ENCODE results near the gene MAP3K5. TPM values are rescaled to one million over a fixed set of nuclear protein-coding genes. Genes with fewer than 3 reads are reported as not detected.

MAP3K5 gene
- total and polyA plus RNA-seq, 2 donors (not counting 1 experiment from before 2014, with no cell fraction given) = 10.9 to 62.6 TPM

GRCh38 chr6:136728976-136729515 is 63.2 kb downstream of the MAP3K5 start:
- no peak for DNase-seq (ENCODE audit: low read depth in 2 of 2)
- no peaks in the 10 kb centered on the region for H3K9me3 ChIP-seq (ENCODE audit: control insufficient read depth, insufficient read depth, low read depth, low read length)
- H3K9ac ChIP-seq (ENCODE audit: insufficient read depth, low read length) = no peak overlapping the region
- no peak overlapping the region for H2AFZ ChIP-seq (ENCODE audit: low read length)
- H3K4me3 ChIP-seq (replicated peaks in 1 of 4; ENCODE audit: control extremely low read depth in 1 of 4, insufficient read depth in 1 of 4, low read depth in 3 of 4, low read length in 4 of 4) = no peak overlapping the region
- no peaks in the 10 kb centered on the region for H4K20me1 ChIP-seq (ENCODE audit: control insufficient read depth, extremely low read depth, insufficient read depth, low read length)
- H3K79me2 ChIP-seq (ENCODE audit: control insufficient read depth, insufficient read depth, low read length) = peaks cover 15% of the 10 kb centered on the region
- no peaks in the 10 kb centered on the region for H3K36me3 ChIP-seq (ENCODE audit: control insufficient read depth, insufficient read depth, low read length)
- H3K4me2 ChIP-seq (ENCODE audit: extremely low read depth, insufficient read depth, low read length) = no peak overlapping the region
- TF ChIP-seq EZH2 (IDR thresholded peaks at IDR 0.05; ENCODE audit: low read length, missing control alignments) = no peak
- TF ChIP-seq CTCF (conservative IDR thresholded peaks at IDR 0.05 in 1 of 2, IDR thresholded peaks at IDR 0.05 in 1 of 2; ENCODE audit: low read depth in 1 of 2, low read length in 2 of 2) = no peak
- no peaks in the 10 kb centered on the region for H3K27me3 ChIP-seq (ENCODE audit: control insufficient read depth, insufficient read depth, low read length)
- peaks cover 3% of the 10 kb centered on the region for H3K4me1 ChIP-seq (ENCODE audit: control insufficient read depth, extremely low read depth, insufficient read depth, low read length)
- H3K27ac ChIP-seq (ENCODE audit: insufficient read depth, low read length) = no peak overlapping the region

- H4K20me1 ChIP-seq (ENCODE audit: control insufficient read depth, extremely low read depth, insufficient read depth, low read length) = no peaks in the 10 kb centered on the region
- no peaks in the 10 kb centered on the region for H3K9me3 ChIP-seq (ENCODE audit: control insufficient read depth, insufficient read depth, low read depth, low read length)
- DNase-seq (ENCODE audit: low read depth in 2 of 2) = peak in 1 of 2 donors; percentile 44
- TF ChIP-seq EZH2 (IDR thresholded peaks at IDR 0.05; ENCODE audit: low read length, missing control alignments) = no peak
- no peaks in the 10 kb centered on the region for H3K36me3 ChIP-seq (ENCODE audit: control insufficient read depth, insufficient read depth, low read length)
- H3K79me2 ChIP-seq (ENCODE audit: control insufficient read depth, insufficient read depth, low read length) = peaks cover 15% of the 10 kb centered on the region
- no peak overlapping the region for H3K9ac ChIP-seq (ENCODE audit: insufficient read depth, low read length)
- H3K27me3 ChIP-seq (ENCODE audit: control insufficient read depth, insufficient read depth, low read length) = no peaks in the 10 kb centered on the region
- no peak overlapping the region for H3K27ac ChIP-seq (ENCODE audit: insufficient read depth, low read length)
- H3K4me2 ChIP-seq (ENCODE audit: extremely low read depth, insufficient read depth, low read length) = no peak overlapping the region
- no peak overlapping the region for H3K4me3 ChIP-seq (replicated peaks in 1 of 4; ENCODE audit: control extremely low read depth in 1 of 4, insufficient read depth in 1 of 4, low read depth in 3 of 4, low read length in 4 of 4)
- H2AFZ ChIP-seq (ENCODE audit: low read length) = no peak overlapping the region
- peaks cover 3% of the 10 kb centered on the region for H3K4me1 ChIP-seq (ENCODE audit: control insufficient read depth, extremely low read depth, insufficient read depth, low read length)
These were observed 64.0 kb downstream of the MAP3K5 start for GRCh38 chr6:136728033-136728939.

GRCh38 chr6:136726837-136727557 is 65.3 kb downstream of the MAP3K5 start:
- H3K9ac ChIP-seq (ENCODE audit: insufficient read depth, low read length) = no peak overlapping the region
- no peak for DNase-seq (ENCODE audit: low read depth in 2 of 2)
- TF ChIP-seq CTCF (conservative IDR thresholded peaks at IDR 0.05 in 1 of 2, IDR thresholded peaks at IDR 0.05 in 1 of 2; ENCODE audit: low read depth in 1 of 2, low read length in 2 of 2) = no peak
- no peak for TF ChIP-seq EZH2 (IDR thresholded peaks at IDR 0.05; ENCODE audit: low read length, missing control alignments)
- no peaks in the 10 kb centered on the region for H4K20me1 ChIP-seq (ENCODE audit: control insufficient read depth, extremely low read depth, insufficient read depth, low read length)
- H3K79me2 ChIP-seq (ENCODE audit: control insufficient read depth, insufficient read depth, low read length) = peaks cover 12% of the 10 kb centered on the region
- no peak overlapping the region for H2AFZ ChIP-seq (ENCODE audit: low read length)
- no peak overlapping the region for H3K27ac ChIP-seq (ENCODE audit: insufficient read depth, low read length)
- H3K36me3 ChIP-seq (ENCODE audit: control insufficient read depth, insufficient read depth, low read length) = no peaks in the 10 kb centered on the region
- peaks cover 3% of the 10 kb centered on the region for H3K4me1 ChIP-seq (ENCODE audit: control insufficient read depth, extremely low read depth, insufficient read depth, low read length)
- H3K27me3 ChIP-seq (ENCODE audit: control insufficient read depth, insufficient read depth, low read length) = no peaks in the 10 kb centered on the region
- no peaks in the 10 kb centered on the region for H3K9me3 ChIP-seq (ENCODE audit: control insufficient read depth, insufficient read depth, low read depth, low read length)
- H3K4me2 ChIP-seq (ENCODE audit: extremely low read depth, insufficient read depth, low read length) = no peak overlapping the region
- H3K4me3 ChIP-seq (replicated peaks in 1 of 4; ENCODE audit: control extremely low read depth in 1 of 4, insufficient read depth in 1 of 4, low read depth in 3 of 4, low read length in 4 of 4) = no peak overlapping the region
